Heart left ventricle (tissue), 13 donors: ENCODE data around the gene DOCK3.

Experiments
- CTCF ChIP-seq, 12 donors: fragments of 200-600 bp; sonication (generic) in 4 of 12; IDR thresholded peaks; one replicate each; pipeline versions ENCODE4 v1.5.0 to v1.8.0; 2018 to 2022; ENCODE audit warnings: antibody characterized with exemption in 12 of 12, mild to moderate bottlenecking in 5 of 12
- POLR2A ChIP-seq, 2 donors: fragments of 450-650 bp; IDR thresholded peaks; one replicate each; pipeline ENCODE4 v1.6.1; 2017; ENCODE audit warnings: antibody characterized with exemption in 2 of 2, mild to moderate bottlenecking in 2 of 2, moderate library complexity in 2 of 2
- donor health status: ischemic (EF 13 %, LVEDD 7.1; RV severe dilation, severe dysfunction).
- donor health status: DM: no; HTN: yes; CAD: no.
- donor health status: DM: no; HTN: no; CAD: no.
- donor health status: ischemic (EF 25% LVEDD 6.9; RV normal size, moderate dysfunction).
- donor health status: ischemic (EF 25% LVEDD 5.7; RV mildly dilated, moderate dysfunction).
- donor health status: ischemic (EF 35%, LVEDD 5.7; RV mildly dilated, moderate dysfunction).
- donor health status: nonischemic (EF 11% LVEDD 7.7; RV severe dilation, severe dysfunction).
- donor health status: DM: yes; HTN: yes; CAD: no.
- donor health status: PGD.
- donor health status: ischemic (EF 29% LVEDD 5.4; RV normal size, mild dysfunction).
- donor health status: nonischemic (EF 23%, LVEDD 6.1; RV moderate dilation, normal function).

DNA sequence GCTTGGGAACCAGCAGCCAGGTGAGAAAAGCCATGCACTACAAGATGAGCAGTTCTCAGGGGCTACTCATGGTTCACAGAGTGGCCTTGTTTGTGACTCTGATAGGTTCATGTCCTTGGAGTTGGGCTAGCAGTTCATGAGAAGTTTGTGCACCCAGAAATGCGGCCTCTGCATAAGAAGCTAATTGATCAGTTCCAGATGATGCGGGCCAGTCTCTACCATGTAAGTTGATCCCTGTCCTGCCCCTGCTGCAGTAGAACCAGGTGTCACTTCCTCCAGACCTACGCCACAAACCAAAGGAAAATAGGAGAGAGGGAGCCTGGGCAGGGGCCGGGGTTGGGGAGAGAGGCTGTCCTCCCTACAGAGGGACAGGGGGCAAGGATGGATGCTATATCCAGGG lies 683.1 kb downstream of the DOCK3 start:
- no peak for TF ChIP-seq POLR2A (IDR thresholded peaks at IDR 0.05)
- no peak for TF ChIP-seq CTCF (IDR thresholded peaks at IDR 0.05)
